ENCODE results near the gene LAT. TPM values are rescaled to one million over a fixed set of nuclear protein-coding genes. Genes with fewer than 3 reads are reported as not detected.

Gene LAT
- total RNA-seq, 2 experiments from 2014 or later: 193 to 206 TPM

DNA sequence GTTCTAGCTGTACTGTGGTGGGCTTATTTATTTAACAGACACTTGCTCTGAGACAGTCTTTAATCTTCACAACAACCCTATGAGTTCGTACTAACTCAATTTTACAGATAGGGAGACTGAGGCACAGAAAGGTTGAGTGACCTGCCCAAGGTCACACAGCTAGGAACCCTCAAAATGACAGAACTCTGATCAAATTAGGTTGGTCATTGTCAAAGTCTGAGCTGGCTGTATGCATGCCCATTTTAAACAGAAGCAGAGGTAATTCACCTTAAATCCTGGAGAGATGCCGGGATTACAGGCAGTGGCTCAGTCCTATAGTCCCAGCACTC, 24.9 kb downstream of the LAT start:
- Mint-ChIP-seq H3K4me3 (peak overlapping the region; percentile 70), H3K9me3 (peaks cover 6% of the 10 kb centered on the region), H3K36me3 (ENCODE audit: low read depth) (peaks cover 6% of the 10 kb centered on the region), H3K27ac (peak overlapping the region; percentile 99), H3K27me3 (no peaks in the 10 kb centered on the region), H3K4me1 (ENCODE audit: low read depth) (peaks cover 64% of the 10 kb centered on the region)
- ATAC-seq (no peak), DNase-seq (no peak)
- TF ChIP-seq, protein P1, sequence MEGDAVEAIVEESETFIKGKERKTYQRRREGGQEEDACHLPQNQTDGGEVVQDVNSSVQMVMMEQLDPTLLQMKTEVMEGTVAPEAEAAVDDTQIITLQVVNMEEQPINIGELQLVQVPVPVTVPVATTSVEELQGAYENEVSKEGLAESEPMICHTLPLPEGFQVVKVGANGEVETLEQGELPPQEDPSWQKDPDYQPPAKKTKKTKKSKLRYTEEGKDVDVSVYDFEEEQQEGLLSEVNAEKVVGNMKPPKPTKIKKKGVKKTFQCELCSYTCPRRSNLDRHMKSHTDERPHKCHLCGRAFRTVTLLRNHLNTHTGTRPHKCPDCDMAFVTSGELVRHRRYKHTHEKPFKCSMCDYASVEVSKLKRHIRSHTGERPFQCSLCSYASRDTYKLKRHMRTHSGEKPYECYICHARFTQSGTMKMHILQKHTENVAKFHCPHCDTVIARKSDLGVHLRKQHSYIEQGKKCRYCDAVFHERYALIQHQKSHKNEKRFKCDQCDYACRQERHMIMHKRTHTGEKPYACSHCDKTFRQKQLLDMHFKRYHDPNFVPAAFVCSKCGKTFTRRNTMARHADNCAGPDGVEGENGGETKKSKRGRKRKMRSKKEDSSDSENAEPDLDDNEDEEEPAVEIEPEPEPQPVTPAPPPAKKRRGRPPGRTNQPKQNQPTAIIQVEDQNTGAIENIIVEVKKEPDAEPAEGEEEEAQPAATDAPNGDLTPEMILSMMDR (IDR thresholded peaks at IDR 0.05): no peak
- ChIA-PET POLR2A (interaction anchor here (0.7 to 2.7 kb wide), 5 partner anchors 11 to 23 kb away, joined by 3 to 12 read pairs (median 6); no protein-coding TSS in a partner anchor), CTCF (interaction anchor here (1.2 to 1.7 kb wide), 3 partner anchors 12 to 22 kb away, joined by 3 to 5 read pairs (median 5); no protein-coding TSS in a partner anchor)
- intact Hi-C loops (cut with micrococcal nuclease): no loop called here

DNA sequence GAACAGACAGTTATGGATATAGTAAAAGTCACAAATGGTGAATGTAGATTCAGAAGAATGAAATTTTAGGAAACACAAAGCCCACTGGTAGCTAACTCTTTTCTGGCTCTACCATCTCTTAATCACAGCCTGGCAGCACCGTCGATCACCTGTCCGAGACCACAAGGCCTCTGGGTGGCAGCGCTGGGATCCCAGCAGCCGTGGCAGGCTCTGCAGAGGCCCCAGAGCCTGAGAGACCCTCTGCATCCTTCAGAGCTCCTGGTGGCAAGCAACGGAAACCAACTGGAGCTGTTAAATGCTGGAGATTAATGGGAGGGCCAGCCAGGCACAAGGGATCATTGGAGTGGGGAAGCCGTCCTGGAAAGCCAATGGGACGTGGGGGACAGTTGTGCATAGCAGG, 26.3 kb downstream of the LAT start:
- DNase-seq: peak; percentile 48
- Mint-ChIP-seq H3K27me3 (no peaks in the 10 kb centered on the region), H3K9me3 (peaks cover 6% of the 10 kb centered on the region), H3K36me3 (ENCODE audit: low read depth) (peaks cover 6% of the 10 kb centered on the region), H3K4me3 (no peak overlapping the region), H3K4me1 (ENCODE audit: low read depth) (peaks cover 62% of the 10 kb centered on the region), H3K27ac (no peak overlapping the region)
- intact Hi-C loops (cut with micrococcal nuclease): no loop called here
- TF ChIP-seq, protein P1 (IDR thresholded peaks at IDR 0.05): no peak
- ChIA-PET CTCF (interaction anchor here (0.7 to 1.7 kb wide), 6 partner anchors 10 to 66 kb away, joined by 3 to 5 read pairs (median 4); no protein-coding TSS in a partner anchor), POLR2A (interaction anchor here (0.8 to 2.7 kb wide), 5 partner anchors 10 to 26 kb away, joined by 3 to 12 read pairs (median 9); partner anchors contain the start of gene LAT)
- no peak for ATAC-seq

DNA sequence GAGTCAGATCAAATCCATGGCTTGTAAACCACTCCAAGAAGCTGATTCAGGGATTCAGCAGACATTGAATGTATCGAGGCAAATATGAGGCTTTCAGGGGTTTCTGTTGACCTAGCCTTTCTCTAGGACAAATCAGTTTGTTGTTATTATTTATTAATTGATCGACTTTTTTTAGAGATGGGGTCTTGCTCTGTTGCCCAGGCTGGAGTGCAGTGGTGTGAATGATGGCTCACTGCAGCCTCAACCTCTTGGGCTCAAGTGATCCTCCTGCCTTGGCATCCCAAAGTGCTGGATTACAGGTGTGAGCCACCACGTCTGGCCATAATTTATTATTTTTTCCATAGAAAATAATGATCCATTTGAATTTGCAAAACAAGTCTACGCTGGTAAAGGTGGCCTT, 27.0 kb downstream of the LAT start:
- Mint-ChIP-seq H3K36me3 (ENCODE audit: low read depth) (peaks cover 6% of the 10 kb centered on the region), H3K4me1 (ENCODE audit: low read depth) (peaks cover 65% of the 10 kb centered on the region), H3K9me3 (peaks cover 6% of the 10 kb centered on the region), H3K4me3 (no peak overlapping the region), H3K27ac (peak overlapping the region; percentile 91), H3K27me3 (no peaks in the 10 kb centered on the region)
- POLR2A ChIA-PET: interaction anchor here (0.8 to 2.7 kb wide), 5 partner anchors 9 to 27 kb away, joined by 3 to 12 read pairs (median 9); partner anchors contain the start of gene LAT
- TF ChIP-seq, protein P1 (IDR thresholded peaks at IDR 0.05): no peak
- intact Hi-C loops (cut with micrococcal nuclease): no loop called here
- DNase-seq: no peak
- no peak for ATAC-seq
- CTCF ChIA-PET: interaction anchor here (0.7 to 1.7 kb wide), 4 partner anchors 10 to 67 kb away, joined by 3 to 4 read pairs (median 4); no protein-coding TSS in a partner anchor

DNA sequence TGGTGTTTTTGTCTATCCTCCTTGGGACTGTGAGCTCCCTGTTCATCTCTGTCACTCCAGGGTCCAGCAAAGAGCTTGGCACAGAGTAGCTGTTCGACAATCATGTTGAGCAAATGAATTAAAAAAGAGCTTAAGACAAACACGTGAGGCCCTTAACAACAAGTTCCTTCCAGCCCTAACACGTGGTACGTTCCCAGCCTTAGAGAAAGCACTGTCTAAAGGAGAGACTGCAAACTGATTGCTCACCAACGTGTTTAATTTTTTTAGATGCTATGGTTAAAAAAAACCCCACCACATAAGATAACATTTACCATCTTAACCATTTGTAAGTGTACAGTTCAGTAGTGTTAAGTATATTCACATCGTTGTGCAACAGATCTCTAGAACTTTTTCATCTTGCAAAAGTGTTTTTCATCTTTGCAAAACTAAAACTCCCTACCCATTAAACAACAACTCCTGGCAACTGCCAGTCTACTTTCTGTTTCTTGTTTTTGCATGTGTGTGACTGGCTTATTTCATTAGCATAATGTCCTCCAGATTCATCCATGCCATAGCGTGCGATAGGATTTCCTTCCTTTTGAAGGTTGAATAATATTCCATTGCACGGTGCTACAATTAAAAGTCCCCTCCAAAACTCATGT, 28.2 kb downstream of the LAT start:
- peak overlapping the region; percentile 2 for H3K4me3 Mint-ChIP-seq
- peaks cover 6% of the 10 kb centered on the region for H3K9me3 Mint-ChIP-seq
- H3K36me3 Mint-ChIP-seq (ENCODE audit: low read depth): peaks cover 6% of the 10 kb centered on the region
- peaks cover 59% of the 10 kb centered on the region for H3K4me1 Mint-ChIP-seq (ENCODE audit: low read depth)
- peak overlapping the region; percentile 91 for H3K27ac Mint-ChIP-seq
- CTCF ChIA-PET: interaction anchor here (1.0 to 1.3 kb wide), 3 partner anchors 17 to 39 kb away, joined by 3 to 4 read pairs (median 3); partner anchors contain the start of gene SPNS1
- no peaks in the 10 kb centered on the region for H3K27me3 Mint-ChIP-seq
- ATAC-seq (peak; percentile 29), DNase-seq (peak; percentile 52)
- TF ChIP-seq, protein P1 (IDR thresholded peaks at IDR 0.05): no peak
- POLR2A ChIA-PET: interaction anchor here (0.6 to 2.5 kb wide), 6 partner anchors 8 to 57 kb away, joined by 3 to 12 read pairs (median 6); no protein-coding TSS in a partner anchor
- intact Hi-C loops (cut with micrococcal nuclease): no loop called here

DNA sequence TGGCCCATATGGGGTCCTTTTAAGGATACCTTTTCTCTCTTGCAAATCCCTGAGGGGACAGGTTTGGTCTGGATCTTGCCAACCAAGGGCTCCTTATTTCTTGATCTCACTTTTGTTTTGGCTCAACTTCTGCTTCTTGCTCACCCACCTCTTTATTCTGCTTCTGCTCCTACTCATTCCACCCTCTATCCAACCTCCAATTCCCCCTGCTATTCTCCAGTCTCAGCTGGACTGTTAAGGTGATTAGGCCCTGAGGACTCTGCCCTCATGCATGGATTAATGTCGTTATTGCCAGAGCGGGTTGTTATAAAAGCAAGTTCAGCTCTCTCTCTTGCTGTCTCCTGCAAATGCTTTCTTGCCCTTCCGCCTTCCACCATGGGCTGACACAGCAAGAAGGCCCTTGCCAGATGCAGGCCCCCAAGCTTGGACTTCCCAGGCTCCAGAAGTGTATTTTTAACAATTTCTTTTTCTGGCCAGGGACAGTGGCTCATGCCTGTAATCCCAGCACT, 29.8 kb downstream of the LAT start:
- intact Hi-C loops (cut with micrococcal nuclease): no loop called here
- TF ChIP-seq, protein P1 (IDR thresholded peaks at IDR 0.05): no peak
- no peak overlapping the region for H3K4me3 Mint-ChIP-seq
- DNase-seq (no peak), ATAC-seq (no peak)
- peaks cover 6% of the 10 kb centered on the region for H3K9me3 Mint-ChIP-seq
- ChIA-PET CTCF (interaction anchor here (1.6 kb wide), 1 partner anchor 10 kb away, joined by 5 read pairs; no protein-coding TSS in a partner anchor), POLR2A (interaction anchor here (0.6 to 1.6 kb wide), 3 partner anchors 10 to 16 kb away, joined by 3 to 7 read pairs (median 4); no protein-coding TSS in a partner anchor)
- peaks cover 6% of the 10 kb centered on the region for H3K36me3 Mint-ChIP-seq (ENCODE audit: low read depth)
- H3K27me3 Mint-ChIP-seq: no peaks in the 10 kb centered on the region
- peaks cover 53% of the 10 kb centered on the region for H3K4me1 Mint-ChIP-seq (ENCODE audit: low read depth)
- H3K27ac Mint-ChIP-seq: peak overlapping the region; percentile 78
